OCI-LY1 (cell line): ENCODE measurements around the gene PLXNB3.
A peak's percentile ranks its signal among the peaks of the same experiment; 100 is the strongest.

Experiments
- H2AFZ ChIP-seq: fragments of 200-600 bp; sonication (generic), shearing (Covaris generic); 2 replicates; pipeline ENCODE4 v1.6.0; 2014; ENCODE audit warnings: antibody characterized with exemption, mild to moderate bottlenecking, low read length
- H3F3A ChIP-seq: fragments of 200-600 bp; sonication (generic), shearing (Covaris generic); 2 replicates; pipeline ENCODE4 v1.6.0; 2014; ENCODE audit warnings: mild to moderate bottlenecking, antibody characterized with exemption, low read length, moderate library complexity; ENCODE audit not compliant: insufficient read depth
- H3K27ac ChIP-seq: fragments of 200-600 bp; sonication (generic); 2 replicates; pipeline ENCODE4 v1.5.1; 2014; ENCODE audit warnings: low read length, mixed run types, mild to moderate bottlenecking, low read depth; ENCODE audit not compliant: poor library complexity, severe bottlenecking
- H3K27me3 ChIP-seq: fragments of 200-600 bp; sonication (generic); 2 replicates; pipeline ENCODE4 v1.6.0; 2014; ENCODE audit warnings: antibody characterized with exemption, mild to moderate bottlenecking, low read length, moderate library complexity; ENCODE audit not compliant: insufficient read depth
- H3K36me3 ChIP-seq: fragments of 200-600 bp; sonication (generic); 2 replicates; pipeline ENCODE4 v1.6.1; 2014; ENCODE audit warnings: mild to moderate bottlenecking, antibody characterized with exemption, low read length, moderate library complexity, mixed read lengths; ENCODE audit not compliant: insufficient read depth
- H3K4me1 ChIP-seq: fragments of 200-600 bp; sonication (generic); 2 replicates; pipeline ENCODE4 v1.5.1; 2014; ENCODE audit warnings: mild to moderate bottlenecking, low read length, moderate library complexity; ENCODE audit not compliant: insufficient read depth, severe bottlenecking
- H3K4me2 ChIP-seq: fragments of 200-600 bp; sonication (generic), shearing (Covaris generic); 2 replicates; pipeline ENCODE4 v1.6.1; 2014; ENCODE audit warnings: low read length
- H3K4me3 ChIP-seq: fragments of 200-600 bp; sonication (generic); 2 replicates; pipeline ENCODE4 v1.5.1; 2014; ENCODE audit warnings: low read length, low read depth, mild to moderate bottlenecking, mixed read lengths; ENCODE audit not compliant: poor library complexity, severe bottlenecking
- H3K79me2 ChIP-seq: fragments of 200-600 bp; shearing (Covaris generic); 2 replicates; pipeline ENCODE4 v1.6.1; 2016; ENCODE audit warnings: mixed run types, low read length, mixed read lengths; ENCODE audit not compliant: insufficient read depth
- H3K9ac ChIP-seq: fragments of 200-600 bp; sonication (generic), shearing (Covaris generic); 2 replicates; pipeline ENCODE4 v1.6.1; 2014; ENCODE audit warnings: mild to moderate bottlenecking, low read length, mixed read lengths
- H3K9me2 ChIP-seq: fragments of 200-600 bp; sonication (generic), shearing (Covaris generic); 2 replicates; pipeline ENCODE4 v1.6.1; 2014; ENCODE audit warnings: low read depth, mild to moderate bottlenecking, low read length, mixed read lengths
- H3K9me3 ChIP-seq: fragments of 200-600 bp; shearing (Covaris generic); 2 replicates; pipeline ENCODE4 v1.6.1; 2014; ENCODE audit warnings: low read length, mixed read lengths
- H4K20me1 ChIP-seq: fragments of 200-600 bp; sonication (generic), shearing (Covaris generic); 2 replicates; pipeline ENCODE4 v1.6.0; 2016; ENCODE audit warnings: mild to moderate bottlenecking, low read length; ENCODE audit not compliant: insufficient read depth
- EZH2 ChIP-seq: fragments of 200-600 bp; sonication (generic), shearing (Covaris generic); IDR thresholded peaks from 2 replicates; pipeline ENCODE4 v1.8.0; 2017; ENCODE audit warnings: borderline replicate concordance, mixed run types, mild to moderate bottlenecking, antibody characterized with exemption, low read length, moderate library complexity, mixed read lengths
- TF ChIP-seq, protein P1 (sequence below): fragments of 200-600 bp; sonication (generic), shearing (Covaris generic); IDR thresholded peaks from 2 replicates; pipeline ENCODE4 v1.5.1; 2017; ENCODE audit warnings: mild to moderate bottlenecking, antibody characterized with exemption, low read length, moderate library complexity, mixed read lengths

PLXNB3 gene

DNA sequence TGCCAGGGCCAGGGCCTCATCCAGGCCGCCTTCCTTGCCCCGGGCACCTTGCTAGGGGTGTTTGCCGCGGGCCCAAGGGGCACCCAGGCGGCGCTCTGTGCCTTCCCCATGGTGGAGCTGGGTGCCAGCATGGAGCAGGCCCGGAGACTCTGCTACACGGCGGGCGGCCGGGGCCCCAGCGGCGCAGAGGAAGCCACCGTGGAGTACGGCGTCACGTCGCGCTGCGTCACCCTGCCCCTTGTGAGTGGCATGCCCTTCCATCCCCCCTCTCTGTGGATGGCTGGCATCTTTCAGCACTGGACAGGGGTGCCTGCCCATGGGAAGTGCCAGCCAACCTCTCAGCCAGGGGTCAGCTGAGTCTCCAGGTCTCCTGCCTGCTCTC is 3.6 kb downstream of the PLXNB3 start:
- Histone ChIP-seq H3K27me3 (no peaks in the 10 kb centered on the region), H3K9ac (no peak overlapping the region), H3F3A (no peaks in the 10 kb centered on the region), H2AFZ (no peak overlapping the region), H3K4me3 (no peak overlapping the region), H3K36me3 (no peaks in the 10 kb centered on the region), H3K9me2 (no peaks in the 10 kb centered on the region), H3K9me3 (no peaks in the 10 kb centered on the region), H3K27ac (no peak overlapping the region), H3K4me1 (no peaks in the 10 kb centered on the region), H3K4me2 (no peak overlapping the region), H3K79me2 (no peaks in the 10 kb centered on the region), H4K20me1 (no peaks in the 10 kb centered on the region)
- no peak for TF ChIP-seq EZH2
- TF ChIP-seq, protein P1, sequence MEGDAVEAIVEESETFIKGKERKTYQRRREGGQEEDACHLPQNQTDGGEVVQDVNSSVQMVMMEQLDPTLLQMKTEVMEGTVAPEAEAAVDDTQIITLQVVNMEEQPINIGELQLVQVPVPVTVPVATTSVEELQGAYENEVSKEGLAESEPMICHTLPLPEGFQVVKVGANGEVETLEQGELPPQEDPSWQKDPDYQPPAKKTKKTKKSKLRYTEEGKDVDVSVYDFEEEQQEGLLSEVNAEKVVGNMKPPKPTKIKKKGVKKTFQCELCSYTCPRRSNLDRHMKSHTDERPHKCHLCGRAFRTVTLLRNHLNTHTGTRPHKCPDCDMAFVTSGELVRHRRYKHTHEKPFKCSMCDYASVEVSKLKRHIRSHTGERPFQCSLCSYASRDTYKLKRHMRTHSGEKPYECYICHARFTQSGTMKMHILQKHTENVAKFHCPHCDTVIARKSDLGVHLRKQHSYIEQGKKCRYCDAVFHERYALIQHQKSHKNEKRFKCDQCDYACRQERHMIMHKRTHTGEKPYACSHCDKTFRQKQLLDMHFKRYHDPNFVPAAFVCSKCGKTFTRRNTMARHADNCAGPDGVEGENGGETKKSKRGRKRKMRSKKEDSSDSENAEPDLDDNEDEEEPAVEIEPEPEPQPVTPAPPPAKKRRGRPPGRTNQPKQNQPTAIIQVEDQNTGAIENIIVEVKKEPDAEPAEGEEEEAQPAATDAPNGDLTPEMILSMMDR: no peak

DNA sequence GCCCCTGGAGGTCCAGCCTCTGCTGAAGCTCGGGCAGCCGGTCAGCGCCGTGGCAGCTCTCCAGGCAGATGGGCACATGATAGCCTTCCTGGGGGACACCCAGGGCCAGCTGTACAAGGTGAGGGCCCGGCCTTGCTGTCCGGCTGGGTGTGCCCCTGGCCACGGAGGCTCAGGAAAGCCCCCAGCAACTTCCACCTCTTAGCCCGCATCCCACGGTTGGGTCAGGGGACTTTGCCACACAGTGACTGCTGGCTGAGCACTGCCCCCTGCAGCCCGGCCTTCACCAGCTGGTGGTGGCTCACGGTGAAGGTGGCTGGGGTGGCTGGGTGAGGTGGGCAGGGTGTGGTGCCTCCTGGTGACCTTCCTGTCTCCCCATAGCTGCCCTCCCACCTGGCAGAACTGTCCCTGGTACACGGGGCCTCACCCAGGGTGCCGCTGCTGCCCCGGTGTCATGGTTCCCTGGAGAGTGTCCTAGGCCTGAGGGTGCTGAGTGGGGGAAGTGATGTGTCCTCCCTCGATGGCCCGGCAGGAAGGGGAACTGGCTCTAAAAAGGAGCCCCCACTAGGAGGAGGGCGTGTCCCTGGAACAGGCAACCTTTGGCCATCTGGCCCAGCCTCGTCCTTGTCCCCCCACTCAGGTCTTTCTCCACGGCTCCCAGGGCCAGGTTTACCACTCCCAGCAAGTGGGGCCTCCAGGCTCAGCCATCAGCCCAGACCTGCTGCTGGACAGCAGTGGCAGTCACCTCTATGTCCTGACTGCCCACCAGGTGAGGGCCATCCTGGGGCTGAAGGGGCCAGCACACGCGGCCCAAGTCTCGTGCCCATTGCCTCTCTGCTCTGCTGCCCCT is 4.5 kb downstream of the PLXNB3 start:
- TF ChIP-seq, protein P1: peak; percentile 14; the same call in 1 of the 2 replicates
- TF ChIP-seq EZH2: no peak
- Histone ChIP-seq H3K79me2 (no peaks in the 10 kb centered on the region), H3K9me3 (no peaks in the 10 kb centered on the region), H3K4me2 (no peak overlapping the region), H3K9me2 (no peaks in the 10 kb centered on the region), H3K27ac (no peak overlapping the region), H3K27me3 (no peaks in the 10 kb centered on the region), H2AFZ (no peak overlapping the region), H3K4me1 (no peaks in the 10 kb centered on the region), H3K36me3 (no peaks in the 10 kb centered on the region), H3F3A (no peaks in the 10 kb centered on the region), H4K20me1 (no peaks in the 10 kb centered on the region), H3K4me3 (no peak overlapping the region), H3K9ac (no peak overlapping the region)

DNA sequence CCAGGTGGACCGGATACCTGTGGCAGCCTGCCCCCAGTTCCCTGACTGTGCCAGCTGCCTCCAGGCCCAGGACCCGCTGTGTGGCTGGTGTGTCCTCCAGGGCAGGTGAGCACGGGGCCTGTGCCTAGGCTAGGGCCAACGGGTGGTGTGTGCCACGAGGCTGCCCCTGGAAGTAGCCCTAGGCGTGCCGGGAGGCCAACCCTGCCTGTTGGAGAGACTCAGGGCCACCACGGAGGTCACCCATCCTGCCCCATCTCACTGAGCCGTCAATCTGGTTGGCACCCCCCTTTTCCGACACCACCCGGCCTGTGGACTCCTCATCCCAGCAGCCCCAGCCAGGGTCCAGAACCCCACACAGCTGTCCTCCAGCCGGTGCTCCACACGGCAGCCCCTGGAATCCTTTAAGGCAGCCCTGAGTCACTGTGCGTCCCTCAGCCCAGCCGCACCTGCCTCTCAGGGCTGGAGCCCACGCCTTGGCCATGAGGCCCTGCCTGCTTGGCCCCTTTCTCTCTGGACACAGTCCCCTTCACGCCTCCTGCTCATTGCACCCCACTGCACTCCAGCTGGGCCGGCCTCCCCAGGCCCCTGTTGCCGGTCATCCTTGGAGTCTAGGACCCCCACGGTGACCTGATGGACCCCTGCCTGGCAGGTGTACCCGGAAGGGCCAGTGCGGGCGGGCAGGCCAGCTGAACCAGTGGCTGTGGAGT is 5.3 kb downstream of the PLXNB3 start:
- Histone ChIP-seq H3K27ac (no peak overlapping the region), H4K20me1 (no peaks in the 10 kb centered on the region), H2AFZ (no peak overlapping the region), H3K4me3 (no peak overlapping the region), H3K9ac (no peak overlapping the region), H3K4me2 (no peak overlapping the region), H3K36me3 (no peaks in the 10 kb centered on the region), H3K4me1 (no peaks in the 10 kb centered on the region), H3K9me2 (no peaks in the 10 kb centered on the region), H3K79me2 (no peaks in the 10 kb centered on the region), H3K9me3 (no peaks in the 10 kb centered on the region), H3K27me3 (no peaks in the 10 kb centered on the region), H3F3A (no peaks in the 10 kb centered on the region)
- TF ChIP-seq EZH2: no peak
- TF ChIP-seq, protein P1: no peak
